Smooth muscle cell (in vitro differentiated cells): ENCODE results near the gene LTB4R. TPM values are rescaled to one million over a fixed set of nuclear protein-coding genes. Genes with fewer than 3 reads are reported as not detected.

Experiments used
- DNase-seq: peaks from one replicate; lab custom pipeline; 2025; ENCODE audit not compliant: unreplicated experiment; lab: John Stamatoyannopoulos, UW
- H2AFZ ChIP-seq: fragments of 200-600 bp; sonication (generic); 2 replicates; pipeline ENCODE4 v1.6.0; 2016; ENCODE audit warnings: antibody characterized with exemption, low read depth, mild to moderate bottlenecking
- H3F3A ChIP-seq: fragments of 200-600 bp; sonication (generic); 2 replicates; pipeline ENCODE4 v1.6.0; 2017; ENCODE audit warnings: antibody characterized with exemption, low read depth
- H3K27ac ChIP-seq: fragments of 200-600 bp; sonication (generic); 2 replicates; pipeline ENCODE4 v1.5.1; 2016; ENCODE audit warnings: low read depth, mild to moderate bottlenecking
- H3K27me3 ChIP-seq: fragments of 200-600 bp; sonication (generic); 2 replicates; pipeline ENCODE4 v1.6.1; 2016; ENCODE audit warnings: low read depth, mild to moderate bottlenecking
- H3K36me3 ChIP-seq: fragments of 200-600 bp; sonication (generic); 2 replicates; pipeline ENCODE4 v1.5.1; 2016; ENCODE audit warnings: low read depth
- H3K4me1 ChIP-seq: fragments of 200-600 bp; sonication (generic); 2 replicates; pipeline ENCODE4 v1.5.1; 2016; ENCODE audit warnings: low read depth
- H3K4me2 ChIP-seq: fragments of 200-600 bp; sonication (generic); 2 replicates; pipeline ENCODE4 v1.6.0; 2016; ENCODE audit warnings: mild to moderate bottlenecking
- H3K4me3 ChIP-seq: fragments of 200-600 bp; sonication (generic); 2 replicates; pipeline ENCODE4 v1.5.1; 2016; ENCODE audit warnings: mild to moderate bottlenecking
- H3K79me2 ChIP-seq: fragments of 200-600 bp; sonication (generic); 2 replicates; pipeline ENCODE4 v1.6.0; 2016; ENCODE audit warnings: low read depth, mild to moderate bottlenecking
- H3K9ac ChIP-seq: fragments of 200-600 bp; sonication (generic); 2 replicates; pipeline ENCODE4 v1.6.0; 2016; ENCODE audit warnings: low read depth
- H3K9me3 ChIP-seq: fragments of 200-600 bp; sonication (generic); replicated peaks from 2 replicates; pipeline ENCODE4 v1.5.1; 2016; ENCODE audit warnings: low read depth
- H4K20me1 ChIP-seq: fragments of 200-600 bp; sonication (generic); 2 replicates; pipeline ENCODE4 v1.6.0; 2016; ENCODE audit warnings: low read depth
- CTCF ChIP-seq: fragments of 200-600 bp; sonication (generic); IDR thresholded peaks from 2 replicates; pipeline ENCODE4 v1.5.1; 2017; ENCODE audit warnings: borderline replicate concordance, mild to moderate bottlenecking, antibody characterized with exemption; ENCODE audit not compliant: insufficient read depth, poor library complexity, severe bottlenecking
- WGBS: methylation state at CpG from one replicate; pipeline ENCODE4 v1.1.7; 2016; ENCODE audit warnings: low lambda C conversion rate; 5-methylcytosine and 5-hydroxymethylcytosine counted together
- polyA plus RNA-seq: library from polyadenylated mRNA; unstranded; fragments of >200 nt; fragmentation: Nextera tagmentation; extraction: Ambion mirVana; gene quantifications from 2 replicates; pipeline ENCODE4 v1.2.1, GENCODE V29; 2016
- total RNA-seq: library from RNA; depleted of rRNA; stranded (reverse); fragments of >200 nt; gene quantifications from 2 replicates; pipeline ENCODE4 v1.2.3, GENCODE V29; 2014

Gene LTB4R
- total and polyA plus RNA-seq, 2 experiments from 2014 or later = 1.6 to 2.7 TPM

- no peaks in the 10 kb centered on the region for H4K20me1 ChIP-seq
- no peak overlapping the region for H2AFZ ChIP-seq
- H3K4me1 ChIP-seq = no peaks in the 10 kb centered on the region
- H3K4me3 ChIP-seq = no peak overlapping the region
- H3K27ac ChIP-seq = no peak overlapping the region
- no peaks in the 10 kb centered on the region for H3K27me3 ChIP-seq
- H3K79me2 ChIP-seq = no peaks in the 10 kb centered on the region
- H3F3A ChIP-seq = no peaks in the 10 kb centered on the region
- no peak for TF ChIP-seq CTCF
- H3K9ac ChIP-seq = no peak overlapping the region
- no peaks in the 10 kb centered on the region for H3K9me3 ChIP-seq
- H3K4me2 ChIP-seq = no peak overlapping the region
- 90% methylated on average over 3 of the region's 3 CpGs for WGBS
- H3K36me3 ChIP-seq = no peaks in the 10 kb centered on the region
- DNase-seq = no peak
Observed at GRCh38 chr14:24282736-24283135, 28.6 kb upstream of the LTB4R start.

GRCh38 chr14:24283796-24284460 lies 27.4 kb upstream of the LTB4R start:
- Histone ChIP-seq H3K4me2 (no peak overlapping the region), H3K27me3 (no peaks in the 10 kb centered on the region), H3F3A (no peaks in the 10 kb centered on the region), H3K36me3 (no peaks in the 10 kb centered on the region), H3K4me1 (no peaks in the 10 kb centered on the region), H3K9ac (no peak overlapping the region), H3K27ac (no peak overlapping the region), H3K79me2 (no peaks in the 10 kb centered on the region), H3K4me3 (no peak overlapping the region), H4K20me1 (no peaks in the 10 kb centered on the region), H3K9me3 (no peaks in the 10 kb centered on the region), H2AFZ (no peak overlapping the region)
- 95% methylated on average over 5 of the region's 5 CpGs for WGBS
- no peak for DNase-seq
- no peak for TF ChIP-seq CTCF

GRCh38 chr14:24284501-24285035 lies 26.7 kb upstream of the LTB4R start:
- Histone ChIP-seq H4K20me1 (no peaks in the 10 kb centered on the region), H3K9me3 (no peaks in the 10 kb centered on the region), H3K4me3 (no peak overlapping the region), H3K27me3 (no peaks in the 10 kb centered on the region), H2AFZ (no peak overlapping the region), H3K27ac (peak overlapping the region; percentile 22), H3K9ac (no peak overlapping the region), H3K36me3 (no peaks in the 10 kb centered on the region), H3K4me2 (no peak overlapping the region), H3K79me2 (no peaks in the 10 kb centered on the region), H3F3A (no peaks in the 10 kb centered on the region), H3K4me1 (no peaks in the 10 kb centered on the region)
- no peak for DNase-seq
- no peak for TF ChIP-seq CTCF
- 94% methylated on average over 9 of the region's 11 CpGs for WGBS

GRCh38 chr14:24285351-24285750 lies 26.0 kb upstream of the LTB4R start:
- Histone ChIP-seq H3K79me2 (no peaks in the 10 kb centered on the region), H3K4me1 (no peaks in the 10 kb centered on the region), H2AFZ (no peak overlapping the region), H3K36me3 (no peaks in the 10 kb centered on the region), H3K4me2 (no peak overlapping the region), H3K27ac (peak overlapping the region; percentile 22), H4K20me1 (no peaks in the 10 kb centered on the region), H3K9me3 (no peaks in the 10 kb centered on the region), H3K9ac (no peak overlapping the region), H3K4me3 (no peak overlapping the region), H3F3A (no peaks in the 10 kb centered on the region), H3K27me3 (no peaks in the 10 kb centered on the region)
- 47% methylated on average over 4 of the region's 4 CpGs for WGBS
- DNase-seq = no peak
- TF ChIP-seq CTCF = no peak
